Prostate gland (tissue), 2 donors: ENCODE data around the gene CDKL4.

Source experiments
- POLR2A ChIP-seq: fragments of 450-650 bp; IDR thresholded peaks from one replicate; pipeline ENCODE4 v1.6.1; 2016; ENCODE audit warnings: antibody characterized with exemption, mild to moderate bottlenecking
- POLR2AphosphoS5 ChIP-seq: sonication (generic); formaldehyde crosslinking; IDR thresholded peaks from one replicate; pipeline ENCODE4 v1.6.1; 2017; ENCODE audit warnings: antibody characterized with exemption
- TF ChIP-seq, protein P1 (sequence below), 4 experiments: fragments of 200-600 bp in 2 of 4; fragments of 450-650 bp in 2 of 4; sonication (generic) in 2 of 4; IDR thresholded peaks; 1 replicate in 3 of 4; 2 replicates in 1 of 4; pipeline ENCODE4 v1.5.1; 2016 to 2019; ENCODE audit warnings: antibody characterized with exemption in 4 of 4, mild to moderate bottlenecking in 2 of 4, moderate library complexity in 2 of 4

DNA sequence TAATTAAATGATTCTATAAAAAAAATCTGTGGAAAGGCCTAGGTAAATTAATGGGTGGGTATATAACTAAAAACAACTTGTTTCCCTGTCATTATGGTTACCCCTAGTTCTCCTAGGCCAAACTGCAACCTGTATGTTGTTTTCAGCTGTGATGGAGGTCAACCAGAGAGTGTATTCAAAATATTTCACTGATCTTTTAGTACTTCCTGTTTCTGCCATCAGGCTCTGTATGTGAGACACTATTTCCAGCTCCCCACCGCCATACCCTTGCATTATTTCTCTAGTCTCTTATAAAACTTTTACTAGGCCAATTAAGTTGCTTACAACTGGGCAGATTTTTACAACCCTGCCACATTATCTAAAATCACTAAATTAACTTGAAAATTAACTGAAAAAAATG lies 21.0 kb upstream of the CDKL4 start:
- TF ChIP-seq, protein P1, sequence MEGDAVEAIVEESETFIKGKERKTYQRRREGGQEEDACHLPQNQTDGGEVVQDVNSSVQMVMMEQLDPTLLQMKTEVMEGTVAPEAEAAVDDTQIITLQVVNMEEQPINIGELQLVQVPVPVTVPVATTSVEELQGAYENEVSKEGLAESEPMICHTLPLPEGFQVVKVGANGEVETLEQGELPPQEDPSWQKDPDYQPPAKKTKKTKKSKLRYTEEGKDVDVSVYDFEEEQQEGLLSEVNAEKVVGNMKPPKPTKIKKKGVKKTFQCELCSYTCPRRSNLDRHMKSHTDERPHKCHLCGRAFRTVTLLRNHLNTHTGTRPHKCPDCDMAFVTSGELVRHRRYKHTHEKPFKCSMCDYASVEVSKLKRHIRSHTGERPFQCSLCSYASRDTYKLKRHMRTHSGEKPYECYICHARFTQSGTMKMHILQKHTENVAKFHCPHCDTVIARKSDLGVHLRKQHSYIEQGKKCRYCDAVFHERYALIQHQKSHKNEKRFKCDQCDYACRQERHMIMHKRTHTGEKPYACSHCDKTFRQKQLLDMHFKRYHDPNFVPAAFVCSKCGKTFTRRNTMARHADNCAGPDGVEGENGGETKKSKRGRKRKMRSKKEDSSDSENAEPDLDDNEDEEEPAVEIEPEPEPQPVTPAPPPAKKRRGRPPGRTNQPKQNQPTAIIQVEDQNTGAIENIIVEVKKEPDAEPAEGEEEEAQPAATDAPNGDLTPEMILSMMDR (IDR thresholded peaks at IDR 0.05), result no peak
- TF ChIP-seq POLR2AphosphoS5 (no peak), POLR2A (no peak)
